ENCODE measurements around the gene SPIRE1. TPM values are rescaled to one million over a fixed set of nuclear protein-coding genes. Genes with fewer than 3 reads are reported as not detected.

SPIRE1 gene
- total RNA-seq, 2 experiments from 2014 or later: 4.5 to 6.3 TPM

GRCh38 chr18:12606592-12607315 lies 51.2 kb downstream of the SPIRE1 start:
- CTCF ChIA-PET: interaction anchor here (1.1 kb wide), 1 partner anchor 22 kb away, joined by 3 read pairs; no protein-coding TSS in a partner anchor
- no peaks in the 10 kb centered on the region for H3K9me3 Mint-ChIP-seq
- H3K4me1 Mint-ChIP-seq: peaks cover 26% of the 10 kb centered on the region
- H3K27me3 Mint-ChIP-seq: peaks cover 6% of the 10 kb centered on the region
- peak overlapping the region; percentile 61 for H3K27ac Mint-ChIP-seq
- POLR2A ChIA-PET: no interaction called here
- no peak for DNase-seq
- H3K4me3 Mint-ChIP-seq: no peak overlapping the region
- H3K36me3 Mint-ChIP-seq (ENCODE audit: low read depth): peaks cover 3% of the 10 kb centered on the region

GRCh38 chr18:12604445-12605007 lies 53.4 kb downstream of the SPIRE1 start:
- Mint-ChIP-seq H3K9me3 (no peaks in the 10 kb centered on the region), H3K27ac (no peak overlapping the region), H3K36me3 (ENCODE audit: low read depth) (peaks cover 3% of the 10 kb centered on the region), H3K4me3 (no peak overlapping the region), H3K4me1 (peaks cover 38% of the 10 kb centered on the region), H3K27me3 (no peaks in the 10 kb centered on the region)
- ChIA-PET POLR2A (no interaction called here), CTCF (no interaction called here)
- no peak for DNase-seq

- H3K36me3 Mint-ChIP-seq (ENCODE audit: low read depth): peaks cover 3% of the 10 kb centered on the region
- CTCF ChIA-PET: interaction anchor here (0.6 kb wide), 1 partner anchor 1159 kb away, joined by 3 read pairs; no protein-coding TSS in a partner anchor
- no peak for DNase-seq
- H3K9me3 Mint-ChIP-seq: no peaks in the 10 kb centered on the region
- no peak overlapping the region for H3K4me3 Mint-ChIP-seq
- POLR2A ChIA-PET: no interaction called here
- H3K27ac Mint-ChIP-seq: no peak overlapping the region
- peaks cover 43% of the 10 kb centered on the region for H3K4me1 Mint-ChIP-seq
- H3K27me3 Mint-ChIP-seq: no peaks in the 10 kb centered on the region
These were observed 57.9 kb downstream of the SPIRE1 start for GRCh38 chr18:12599966-12600365.

- Mint-ChIP-seq H3K36me3 (ENCODE audit: low read depth) (no peaks in the 10 kb centered on the region), H3K9me3 (no peaks in the 10 kb centered on the region), H3K4me3 (no peak overlapping the region), H3K27me3 (no peaks in the 10 kb centered on the region), H3K4me1 (peaks cover 40% of the 10 kb centered on the region), H3K27ac (no peak overlapping the region)
- DNase-seq: no peak
- ChIA-PET CTCF (no interaction called here), POLR2A (no interaction called here)
These were observed 58.4 kb downstream of the SPIRE1 start for GRCh38 chr18:12599543-12599942.

GRCh38 chr18:12598181-12598930 lies 59.6 kb downstream of the SPIRE1 start:
- ChIA-PET POLR2A (no interaction called here), CTCF (interaction anchor here (1.1 kb wide), 1 partner anchor 206 kb away, joined by 4 read pairs; no protein-coding TSS in a partner anchor)
- no peaks in the 10 kb centered on the region for H3K9me3 Mint-ChIP-seq

GRCh38 chr18:12597760-12598159 lies 60.1 kb downstream of the SPIRE1 start:
- no peak for DNase-seq
- no peak overlapping the region for H3K27ac Mint-ChIP-seq
- no peaks in the 10 kb centered on the region for H3K9me3 Mint-ChIP-seq
- no peaks in the 10 kb centered on the region for H3K27me3 Mint-ChIP-seq
- ChIA-PET CTCF (interaction anchor here (0.6 to 1.1 kb wide), 2 partner anchors 205 to 208 kb away, joined by 3 to 4 read pairs; no protein-coding TSS in a partner anchor), POLR2A (no interaction called here)
- H3K36me3 Mint-ChIP-seq (ENCODE audit: low read depth): no peaks in the 10 kb centered on the region
- H3K4me3 Mint-ChIP-seq: no peak overlapping the region
- H3K4me1 Mint-ChIP-seq: peaks cover 38% of the 10 kb centered on the region

More at GRCh38 chr18:12598181-12598930, 59.6 kb downstream of the SPIRE1 start:
- Mint-ChIP-seq H3K27me3 (no peaks in the 10 kb centered on the region), H3K4me1 (peaks cover 39% of the 10 kb centered on the region), H3K36me3 (ENCODE audit: low read depth) (no peaks in the 10 kb centered on the region), H3K4me3 (no peak overlapping the region), H3K27ac (no peak overlapping the region)
- no peak for DNase-seq

- no peaks in the 10 kb centered on the region for H3K27me3 Mint-ChIP-seq
These were observed 62.2 kb downstream of the SPIRE1 start for GRCh38 chr18:12595571-12596255.

GRCh38 chr18:12593866-12594265 lies 64.0 kb downstream of the SPIRE1 start:
- ChIA-PET POLR2A (no interaction called here), CTCF (interaction anchor here (0.6 kb wide), 1 partner anchor 31 kb away, joined by 3 read pairs; no protein-coding TSS in a partner anchor)
- Mint-ChIP-seq H3K27me3 (no peaks in the 10 kb centered on the region), H3K4me1 (peaks cover 16% of the 10 kb centered on the region), H3K36me3 (ENCODE audit: low read depth) (no peaks in the 10 kb centered on the region), H3K27ac (no peak overlapping the region), H3K4me3 (no peak overlapping the region), H3K9me3 (no peaks in the 10 kb centered on the region)
- DNase-seq: no peak

More at GRCh38 chr18:12595571-12596255, 62.2 kb downstream of the SPIRE1 start:
- POLR2A ChIA-PET: no interaction called here
- Mint-ChIP-seq H3K9me3 (no peaks in the 10 kb centered on the region), H3K36me3 (ENCODE audit: low read depth) (no peaks in the 10 kb centered on the region), H3K4me1 (peaks cover 24% of the 10 kb centered on the region), H3K27ac (no peak overlapping the region), H3K4me3 (no peak overlapping the region)
- DNase-seq: no peak
- CTCF ChIA-PET: no interaction called here

- no peaks in the 10 kb centered on the region for H3K36me3 Mint-ChIP-seq (ENCODE audit: low read depth)
- H3K27ac Mint-ChIP-seq: no peak overlapping the region
- H3K9me3 Mint-ChIP-seq: no peaks in the 10 kb centered on the region
- H3K27me3 Mint-ChIP-seq: no peaks in the 10 kb centered on the region
- DNase-seq: no peak
- ChIA-PET CTCF (no interaction called here), POLR2A (no interaction called here)
- peaks cover 12% of the 10 kb centered on the region for H3K4me1 Mint-ChIP-seq
- no peak overlapping the region for H3K4me3 Mint-ChIP-seq
These were observed 65.2 kb downstream of the SPIRE1 start for GRCh38 chr18:12592597-12593127.

GRCh38 chr18:12589448-12589847 lies 68.5 kb downstream of the SPIRE1 start:
- no peaks in the 10 kb centered on the region for H3K36me3 Mint-ChIP-seq (ENCODE audit: low read depth)
- H3K4me3 Mint-ChIP-seq: no peak overlapping the region
- no peaks in the 10 kb centered on the region for H3K4me1 Mint-ChIP-seq
- H3K27ac Mint-ChIP-seq: no peak overlapping the region
- H3K9me3 Mint-ChIP-seq: no peaks in the 10 kb centered on the region
- ChIA-PET CTCF (no interaction called here), POLR2A (no interaction called here)
- no peak for DNase-seq
- no peaks in the 10 kb centered on the region for H3K27me3 Mint-ChIP-seq

GRCh38 chr18:12586956-12587355 lies 71.0 kb downstream of the SPIRE1 start:
- CTCF ChIA-PET: no interaction called here
- Mint-ChIP-seq H3K36me3 (ENCODE audit: low read depth) (no peaks in the 10 kb centered on the region), H3K27me3 (no peaks in the 10 kb centered on the region), H3K4me3 (no peak overlapping the region), H3K9me3 (no peaks in the 10 kb centered on the region), H3K27ac (no peak overlapping the region), H3K4me1 (peaks cover under 1% of the 10 kb centered on the region)
- POLR2A ChIA-PET: interaction anchor here (0.6 to 1.0 kb wide), 2 partner anchors 30 to 36 kb away, joined by 3 read pairs; no protein-coding TSS in a partner anchor
- DNase-seq: no peak

- no peaks in the 10 kb centered on the region for H3K27me3 Mint-ChIP-seq
- peaks cover 3% of the 10 kb centered on the region for H3K4me1 Mint-ChIP-seq
- ChIA-PET POLR2A (no interaction called here), CTCF (interaction anchor here (1.1 kb wide), 1 partner anchor 21 kb away, joined by 3 read pairs; no protein-coding TSS in a partner anchor)
- H3K4me3 Mint-ChIP-seq: no peak overlapping the region
- no peaks in the 10 kb centered on the region for H3K9me3 Mint-ChIP-seq
- no peak overlapping the region for H3K27ac Mint-ChIP-seq
- no peaks in the 10 kb centered on the region for H3K36me3 Mint-ChIP-seq (ENCODE audit: low read depth)
- DNase-seq: no peak
These were observed 72.7 kb downstream of the SPIRE1 start for GRCh38 chr18:12585218-12585617.

Measured in activated CD4-positive, alpha-beta memory T cell treated with anti-CD3 and anti-CD28 coated beads, Interleukin-2, amount 10 ng/mL, durations not matched to agents 7 days and 5 days (primary cell).